ENCODE data around the gene MTHFD1L. TPM values are rescaled to one million over a fixed set of nuclear protein-coding genes. Genes with fewer than 3 reads are reported as not detected.
A peak's percentile ranks its signal among the peaks of the same experiment; 100 is the strongest.

The MTHFD1L gene
- polyA plus RNA-seq, 4 donors, result 12.1 to 20.4 (median 16.4) TPM

- DNase-seq (ENCODE audit: low read depth in 4 of 4, low spot score in 3 of 4), result no peak
These were observed 478 bp upstream of the MTHFD1L start for GRCh38 chr6:150865043-150865405.

GRCh38 chr6:150866147-150866990, 867 bp downstream of the MTHFD1L start:
- peak in 3 of 4 donors; percentile 76 to 80 (median 77) for DNase-seq (ENCODE audit: low read depth in 4 of 4, low spot score in 3 of 4)

- no peak for DNase-seq (ENCODE audit: low read depth in 4 of 4, low spot score in 3 of 4)
These were observed 1.5 kb downstream of the MTHFD1L start for GRCh38 chr6:150866991-150867501.

- DNase-seq (ENCODE audit: low read depth in 4 of 4, low spot score in 3 of 4), result no peak
These were observed 3.3 kb downstream of the MTHFD1L start for GRCh38 chr6:150868759-150869158.

- DNase-seq (ENCODE audit: low read depth in 4 of 4, low spot score in 3 of 4), result no peak
These were observed 8.7 kb downstream of the MTHFD1L start for GRCh38 chr6:150874179-150874578.

GRCh38 chr6:150875841-150876240, 10.3 kb downstream of the MTHFD1L start:
- no peak for DNase-seq (ENCODE audit: low read depth in 4 of 4, low spot score in 3 of 4)

GRCh38 chr6:150876598-150876997, 11.1 kb downstream of the MTHFD1L start:
- DNase-seq (ENCODE audit: low read depth in 4 of 4, low spot score in 3 of 4), result no peak

GRCh38 chr6:150877928-150878327, 12.4 kb downstream of the MTHFD1L start:
- DNase-seq (ENCODE audit: low read depth in 4 of 4, low spot score in 3 of 4), result no peak

- DNase-seq (ENCODE audit: low read depth in 4 of 4, low spot score in 3 of 4), result no peak
These were observed 13.1 kb downstream of the MTHFD1L start for GRCh38 chr6:150878347-150879213.

- DNase-seq (ENCODE audit: low read depth in 4 of 4, low spot score in 3 of 4), result no peak
These were observed 14.8 kb downstream of the MTHFD1L start for GRCh38 chr6:150880336-150880735.

GRCh38 chr6:150881911-150882481, 16.5 kb downstream of the MTHFD1L start:
- DNase-seq (ENCODE audit: low read depth in 4 of 4, low spot score in 3 of 4), result peak in 1 of 4 donors; percentile 46

GRCh38 chr6:150883521-150883920, 18.0 kb downstream of the MTHFD1L start:
- no peak for DNase-seq (ENCODE audit: low read depth in 4 of 4, low spot score in 3 of 4)

- DNase-seq (ENCODE audit: low read depth in 4 of 4, low spot score in 3 of 4), result no peak
These were observed 20.7 kb downstream of the MTHFD1L start for GRCh38 chr6:150886155-150886554.

- no peak for DNase-seq (ENCODE audit: low read depth in 4 of 4, low spot score in 3 of 4)
These were observed 22.6 kb downstream of the MTHFD1L start for GRCh38 chr6:150887978-150888563.

GRCh38 chr6:150890346-150890745, 24.8 kb downstream of the MTHFD1L start:
- no peak for DNase-seq (ENCODE audit: low read depth in 4 of 4, low spot score in 3 of 4)

GRCh38 chr6:150891888-150892485, 26.5 kb downstream of the MTHFD1L start:
- peak; percentile 63 to 82 (median 70) for DNase-seq (ENCODE audit: low read depth in 4 of 4, low spot score in 3 of 4)

GRCh38 chr6:150894191-150894744, 28.8 kb downstream of the MTHFD1L start:
- DNase-seq (ENCODE audit: low read depth in 4 of 4, low spot score in 3 of 4), result no peak

GRCh38 chr6:150894935-150895552, 29.5 kb downstream of the MTHFD1L start:
- no peak for DNase-seq (ENCODE audit: low read depth in 4 of 4, low spot score in 3 of 4)

GRCh38 chr6:150895928-150896632, 30.6 kb downstream of the MTHFD1L start:
- DNase-seq (ENCODE audit: low read depth in 4 of 4, low spot score in 3 of 4), result no peak

Measured in left renal pelvis (tissue), 4 donors.